Neural cell (in vitro differentiated cells): ENCODE data around the gene SQOR. TPM values are rescaled to one million over a fixed set of nuclear protein-coding genes. Genes with fewer than 3 reads are reported as not detected.

ENCODE experiments used
- H2AFZ ChIP-seq: fragments of 200-600, 300-800 bp; sonication (generic), shearing (Covaris generic); 2 replicates; pipeline ENCODE4 v1.6.0; 2014; ENCODE audit warnings: low read depth, mild to moderate bottlenecking, antibody characterized with exemption, low read length, moderate library complexity
- H3F3A ChIP-seq: fragments of 200-600 bp; shearing (Covaris generic); 2 replicates; pipeline ENCODE4 v1.6.1; 2016; ENCODE audit warnings: mild to moderate bottlenecking, moderate library complexity, mixed read lengths, antibody characterized with exemption, low read length; ENCODE audit not compliant: insufficient read depth, poor library complexity, severe bottlenecking
- H3K27ac ChIP-seq: fragments of 200-600, 300-800 bp; sonication (generic), shearing (Covaris generic); 2 replicates; pipeline ENCODE4 v1.5.1; 2014; ENCODE audit warnings: mild to moderate bottlenecking, low read length, moderate library complexity
- H3K27me3 ChIP-seq: fragments of 300-800, 200-600 bp; sonication (generic), shearing (Covaris generic); 2 replicates; pipeline ENCODE4 v1.6.0; 2014; ENCODE audit warnings: mild to moderate bottlenecking, low read depth, low read length, moderate library complexity; ENCODE audit not compliant: insufficient read depth
- H3K36me3 ChIP-seq: fragments of 300-800, 200-600 bp; sonication (generic), shearing (Covaris generic); 2 replicates; pipeline ENCODE4 v1.5.1; 2014; ENCODE audit warnings: mild to moderate bottlenecking, antibody characterized with exemption, low read length, moderate library complexity; ENCODE audit not compliant: insufficient read depth
- H3K4me2 ChIP-seq: fragments of 300-800, 200-600 bp; sonication (generic), shearing (Covaris generic); 2 replicates; pipeline ENCODE4 v1.6.0; 2014; ENCODE audit warnings: mild to moderate bottlenecking, low read length
- H3K4me3 ChIP-seq: fragments of 300-800, 200-600 bp; sonication (generic), shearing (Covaris generic); 2 replicates; pipeline ENCODE4 v1.5.1; 2014; ENCODE audit warnings: mild to moderate bottlenecking, low read length, moderate library complexity
- H3K79me2 ChIP-seq: fragments of 200-600 bp; shearing (Covaris generic); replicated peaks from 2 replicates; pipeline ENCODE4 v1.6.0; 2014; ENCODE audit warnings: mild to moderate bottlenecking, low read length, moderate library complexity; ENCODE audit not compliant: insufficient read depth
- H3K9ac ChIP-seq: fragments of 300-800, 200-600 bp; sonication (generic), shearing (Covaris generic); 2 replicates; pipeline ENCODE4 v1.6.1; 2016; ENCODE audit warnings: mild to moderate bottlenecking, low read length, mixed read lengths
- H3K9me2 ChIP-seq: fragments of 200-600 bp; shearing (Covaris generic); 2 replicates; pipeline ENCODE4 v1.6.1; 2016; ENCODE audit warnings: mild to moderate bottlenecking, low read length, mixed read lengths; ENCODE audit not compliant: insufficient read depth
- H3K9me3 ChIP-seq: fragments of 200-600, 300-800 bp; sonication (generic), shearing (Covaris generic); 2 replicates; pipeline ENCODE4 v1.6.1; 2016; ENCODE audit warnings: mild to moderate bottlenecking, mixed run types, low read length, moderate library complexity, mixed read lengths
- H4K20me1 ChIP-seq: fragments of 200-600 bp; shearing (Covaris generic); 2 replicates; pipeline ENCODE4 v1.6.1; 2016; ENCODE audit warnings: mild to moderate bottlenecking, mixed run types; ENCODE audit not compliant: insufficient read depth
- CTCF ChIP-seq: fragments of 450-650 bp; IDR thresholded peaks from 2 replicates; pipeline ENCODE4 v1.5.1; 2014; ENCODE audit warnings: antibody characterized with exemption, mild to moderate bottlenecking, moderate library complexity; ENCODE audit not compliant: poor library complexity, severe bottlenecking
- EP300 ChIP-seq: fragments of 450-650 bp; conservative IDR thresholded peaks from 2 replicates; pipeline ENCODE4 v1.6.1; 2014; ENCODE audit warnings: antibody characterized with exemption, mild to moderate bottlenecking, moderate library complexity; ENCODE audit not compliant: poor library complexity, severe bottlenecking
- EZH2 ChIP-seq: fragments of 200-600, 300-800 bp; shearing (Covaris generic), sonication (generic); IDR thresholded peaks from 2 replicates; pipeline ENCODE4 v1.6.1; 2014; ENCODE audit warnings: antibody characterized with exemption, low read length, borderline replicate concordance, mild to moderate bottlenecking; ENCODE audit not compliant: insufficient read depth, poor library complexity, severe bottlenecking
- MXI1 ChIP-seq: fragments of 450-650 bp; conservative IDR thresholded peaks from 2 replicates; pipeline ENCODE4 v1.6.1; 2014; ENCODE audit warnings: antibody characterized with exemption, mild to moderate bottlenecking; ENCODE audit not compliant: poor library complexity, severe bottlenecking
- POLR2AphosphoS5 ChIP-seq: IDR thresholded peaks from 2 replicates; pipeline ENCODE4 v1.6.1; 2012
- RAD21 ChIP-seq: fragments of 450-650 bp; conservative IDR thresholded peaks from 2 replicates; pipeline ENCODE4 v1.6.1; 2014; ENCODE audit warnings: antibody characterized with exemption, mild to moderate bottlenecking, moderate library complexity
- REST ChIP-seq: IDR thresholded peaks from 2 replicates; pipeline ENCODE4 v1.6.1; 2012; ENCODE audit warnings: borderline replicate concordance
- SMC3 ChIP-seq: fragments of 450-650 bp; conservative IDR thresholded peaks from 2 replicates; pipeline ENCODE4 v1.6.1; 2014; ENCODE audit warnings: antibody characterized with exemption, mild to moderate bottlenecking, moderate library complexity; ENCODE audit not compliant: poor library complexity
- TAF1 ChIP-seq: IDR thresholded peaks from 2 replicates; pipeline ENCODE4 v1.6.1; 2012; ENCODE audit warnings: low read depth
- polyA plus RNA-seq: library from polyadenylated mRNA; depleted of rRNA; stranded (reverse); fragments of >200 nt; gene quantifications from 2 replicates; pipeline ENCODE4 v1.2.3, GENCODE V29; 2014

SQOR gene
- polyA plus RNA-seq, 1 donor from 2014 or later = not detected

GRCh38 chr15:45606413-45606812 lies 28.4 kb upstream of the SQOR start:
- Histone ChIP-seq H3K4me2 (no peak overlapping the region), H3K79me2 (peaks cover 3% of the 10 kb centered on the region), H3K36me3 (no peaks in the 10 kb centered on the region), H2AFZ (no peak overlapping the region), H3K27ac (no peak overlapping the region), H4K20me1 (no peaks in the 10 kb centered on the region), H3K9me3 (no peaks in the 10 kb centered on the region), H3F3A (no peaks in the 10 kb centered on the region), H3K27me3 (no peaks in the 10 kb centered on the region), H3K4me3 (no peak overlapping the region), H3K9me2 (no peaks in the 10 kb centered on the region), H3K9ac (no peak overlapping the region)
- TF ChIP-seq EP300 (no peak), RAD21 (no peak), CTCF (no peak), EZH2 (no peak), TAF1 (no peak), SMC3 (no peak), REST (no peak), POLR2AphosphoS5 (no peak)

GRCh38 chr15:45606841-45607240 lies 28.0 kb upstream of the SQOR start:
- Histone ChIP-seq H3K9me2 (no peaks in the 10 kb centered on the region), H4K20me1 (no peaks in the 10 kb centered on the region), H3K9ac (no peak overlapping the region), H3K4me3 (no peak overlapping the region), H3K36me3 (no peaks in the 10 kb centered on the region), H3K27ac (no peak overlapping the region), H3F3A (no peaks in the 10 kb centered on the region), H3K4me2 (no peak overlapping the region), H3K79me2 (peaks cover 3% of the 10 kb centered on the region), H2AFZ (no peak overlapping the region), H3K27me3 (no peaks in the 10 kb centered on the region), H3K9me3 (no peaks in the 10 kb centered on the region)
- TF ChIP-seq RAD21 (no peak), EP300 (no peak), POLR2AphosphoS5 (no peak), MXI1 (no peak), CTCF (no peak), REST (no peak), SMC3 (no peak), TAF1 (no peak), EZH2 (no peak)
